K562 (cell line): ENCODE results near the gene SARS1. TPM values are rescaled to one million over a fixed set of nuclear protein-coding genes. Genes with fewer than 3 reads are reported as not detected.

Source experiments
- BRF1 ChIP-seq: IDR thresholded peaks from 3 replicates; pipeline ENCODE4 v1.6.1; 2011; ENCODE audit warnings: borderline replicate concordance, mild to moderate bottlenecking; ENCODE audit not compliant: insufficient read length; ENCODE audit errors: extremely low read depth
- CBFA2T2 ChIP-seq: fragments of 450-650 bp; conservative IDR thresholded peaks from 2 replicates; pipeline ENCODE4 v1.6.1; 2017; ENCODE audit warnings: mild to moderate bottlenecking
- CREM ChIP-seq: IDR thresholded peaks from 2 replicates; pipeline ENCODE4 v1.6.1; 2014; ENCODE audit warnings: antibody characterized with exemption, low read depth
- HMG20A ChIP-seq: fragments of 450-650 bp; formaldehyde crosslinking; conservative IDR thresholded peaks from 2 replicates; pipeline ENCODE4 v1.4.0; 2020; ENCODE audit warnings: mild to moderate bottlenecking, mixed read lengths
- MAZ ChIP-seq, 2 experiments: fragments of 450-650 bp in 1 of 2; sonication (generic) in 1 of 2; formaldehyde crosslinking; IDR thresholded peaks in 1 of 2; conservative IDR thresholded peaks in 1 of 2; 2 replicates each; pipeline versions ENCODE4 v1.4.0 to v1.5.0; 2020; ENCODE audit warnings: mild to moderate bottlenecking in 1 of 2, missing genetic modification reagents in 1 of 2
- MTA3 ChIP-seq: fragments of 450-650 bp; formaldehyde crosslinking; IDR thresholded peaks from 2 replicates; pipeline ENCODE4 v1.6.1; 2017; ENCODE audit warnings: mild to moderate bottlenecking, borderline replicate concordance
- POU5F1 ChIP-seq: fragments of 150-350 bp; IDR thresholded peaks from 2 replicates; pipeline ENCODE4 v1.6.1; 2014; ENCODE audit warnings: borderline replicate concordance, low read length, low read depth, mild to moderate bottlenecking; ENCODE audit not compliant: partially characterized antibody
- REST ChIP-seq, 2 experiments: fragments of 450-650 bp; formaldehyde crosslinking in 1 of 2; IDR thresholded peaks; 2 replicates each; pipeline versions ENCODE4 v1.4.0 to v1.6.1; 2014 to 2020; ENCODE audit warnings: mild to moderate bottlenecking in 2 of 2, borderline replicate concordance in 1 of 2, low read depth in 1 of 2
- SIN3B ChIP-seq: fragments of 450-650 bp; IDR thresholded peaks from 2 replicates; pipeline ENCODE4 v1.6.1; 2017; ENCODE audit warnings: low read depth, mild to moderate bottlenecking, moderate library complexity
- THRAP3 ChIP-seq: fragments of 450-650 bp; IDR thresholded peaks from 2 replicates; pipeline ENCODE4 v1.6.1; 2016; ENCODE audit warnings: mild to moderate bottlenecking, inconsistent platforms, borderline replicate concordance
- U2AF2 ChIP-seq: fragments of 200-400 bp; formaldehyde crosslinking; optimal IDR thresholded peaks from 2 replicates; pipeline ENCODE3; 2017; ENCODE audit warnings: low read depth, mild to moderate bottlenecking, low read length
- ZNF263 ChIP-seq: sonication (generic); formaldehyde crosslinking; IDR thresholded peaks from 2 replicates; pipeline ENCODE4 v1.8.0; 2022; ENCODE audit warnings: mild to moderate bottlenecking, missing genetic modification reagents, borderline replicate concordance
- ZNF717 ChIP-seq: fragments of 250-450 bp; sonication (Bioruptor Pico); IDR thresholded peaks from 2 replicates; pipeline ENCODE4 v1.5.0; 2021
- polyA plus RNA-seq, 8 experiments: library from polyadenylated mRNA; depleted of rRNA in 4 of 8; stranded (reverse) in 5 of 8; unstranded in 3 of 8; fragments of >200 nt; fragmentation: Nextera tagmentation in 2 of 8; fragmentation: Illumina TruSeq in 1 of 8; extraction: Ambion mirVana in 2 of 8; extraction: Trizol in 1 of 8; gene quantifications; 2 replicates each; pipeline versions ENCODE4 v1.2.1 to v1.2.3, GENCODE V29; 2011 to 2014; ENCODE audit warnings: inconsistent platforms in 1 of 8, missing spikeins in 1 of 8
- total RNA-seq, 7 experiments: library from RNA; depleted of rRNA in 6 of 7; stranded (reverse); fragments of >200 nt in 6 of 7; fragmentation: Illumina TruSeq in 2 of 7; extraction: Trizol in 2 of 7; gene quantifications; 2 replicates each; pipeline versions ENCODE4 v1.2.1 to v1.2.3, GENCODE V29; 2011 to 2021; ENCODE audit warnings: low replicate concordance in 1 of 7
- TF ChIP-seq, protein P1 (sequence below): fragments of 200-800 bp; sonication (Bioruptor generic); IDR thresholded peaks from 2 replicates; pipeline ENCODE4 v1.6.1; 2017; ENCODE audit warnings: missing genetic modification characterization, missing compliant biosample characterization
- TF ChIP-seq, protein P2 (sequence below): fragments of 450-650 bp; formaldehyde crosslinking; IDR thresholded peaks from 2 replicates; pipeline ENCODE4 v1.4.0; 2020; ENCODE audit warnings: mild to moderate bottlenecking, moderate library complexity

Gene SARS1
- total and polyA plus RNA-seq, 9 of the 15 experiments (the other 6 are each of a cell fraction or from before 2014, with no cell fraction given): 221 to 623 (median 254) TPM

DNA sequence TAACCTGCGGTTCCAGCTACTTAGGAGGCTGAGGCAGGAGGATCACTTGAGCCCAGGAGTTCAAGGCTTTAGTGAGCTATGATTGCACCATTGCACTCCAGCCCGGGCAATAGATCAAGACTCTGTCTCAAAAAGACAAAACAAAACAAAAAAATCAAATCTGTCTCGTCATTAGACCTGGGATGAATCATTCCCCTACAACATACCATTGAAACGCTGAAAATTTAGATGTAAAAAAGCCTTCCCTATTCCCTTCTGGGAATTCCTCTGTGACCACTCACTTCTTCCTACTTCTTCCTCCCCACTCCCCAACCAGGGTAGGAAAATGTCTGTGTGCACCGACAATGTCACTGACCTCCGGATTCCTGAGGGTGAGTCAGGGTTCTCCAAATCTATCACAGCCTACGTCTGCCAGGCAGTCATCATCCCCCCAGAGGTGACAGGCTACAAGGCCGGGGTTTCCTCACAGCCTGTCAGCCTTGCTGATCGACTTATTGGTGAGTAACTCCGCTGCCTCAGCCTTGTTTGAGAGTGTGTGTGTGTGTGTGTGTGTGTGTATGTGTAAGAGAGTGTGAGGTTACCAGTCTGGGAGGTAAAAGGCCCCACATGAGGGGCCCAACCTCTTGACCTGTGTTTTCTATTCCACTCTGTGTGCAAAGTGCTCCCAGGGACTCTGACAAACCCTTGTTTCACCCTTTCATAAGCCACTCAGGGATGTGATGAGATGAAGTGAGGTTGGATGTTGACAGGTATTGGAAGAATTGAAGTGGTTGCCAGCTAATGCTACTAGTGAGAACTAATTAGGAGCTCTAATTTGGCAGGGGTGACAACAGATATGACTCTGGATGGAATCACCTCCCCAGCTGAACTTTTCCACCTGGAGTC is 16.3 kb upstream of the SARS1 start (continued):
- TF ChIP-seq REST (IDR thresholded peaks at IDR 0.05; ENCODE audit: borderline replicate concordance) (no peak), REST (CRISPR knock-in tag; IDR thresholded peaks at IDR 0.05; ENCODE audit: low read depth) (no peak), ZNF263 (peak; percentile 18; the same call in 1 of the 2 replicates), THRAP3 (0 out of 2 replicates have a peak, but pooled peaks have one; percentile 52), HMG20A (no peak), POU5F1 (no peak), BRF1 (no peak), SIN3B (no peak), ZNF717 (CRISPR knock-in tag) (no peak), U2AF2 (no peak), CREM (peak; percentile 73), CBFA2T2 (peak; percentile 59), MAZ (CRISPR knock-in tag; conservative IDR thresholded peaks at IDR 0.05 in 1 of 2, IDR thresholded peaks at IDR 0.05 in 1 of 2) (peak in 1 of 2 experiments; percentile 32; a peak in 2 of 4 replicates), MTA3 (peak; percentile 71; the same call in 1 of the 2 replicates)
- TF ChIP-seq, protein P1, sequence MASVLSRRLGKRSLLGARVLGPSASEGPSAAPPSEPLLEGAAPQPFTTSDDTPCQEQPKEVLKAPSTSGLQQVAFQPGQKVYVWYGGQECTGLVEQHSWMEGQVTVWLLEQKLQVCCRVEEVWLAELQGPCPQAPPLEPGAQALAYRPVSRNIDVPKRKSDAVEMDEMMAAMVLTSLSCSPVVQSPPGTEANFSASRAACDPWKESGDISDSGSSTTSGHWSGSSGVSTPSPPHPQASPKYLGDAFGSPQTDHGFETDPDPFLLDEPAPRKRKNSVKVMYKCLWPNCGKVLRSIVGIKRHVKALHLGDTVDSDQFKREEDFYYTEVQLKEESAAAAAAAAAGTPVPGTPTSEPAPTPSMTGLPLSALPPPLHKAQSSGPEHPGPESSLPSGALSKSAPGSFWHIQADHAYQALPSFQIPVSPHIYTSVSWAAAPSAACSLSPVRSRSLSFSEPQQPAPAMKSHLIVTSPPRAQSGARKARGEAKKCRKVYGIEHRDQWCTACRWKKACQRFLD (CRISPR knock-in tag): 0 out of 2 replicates have a peak, but pooled peaks have one; percentile 7
- TF ChIP-seq, protein P2, sequence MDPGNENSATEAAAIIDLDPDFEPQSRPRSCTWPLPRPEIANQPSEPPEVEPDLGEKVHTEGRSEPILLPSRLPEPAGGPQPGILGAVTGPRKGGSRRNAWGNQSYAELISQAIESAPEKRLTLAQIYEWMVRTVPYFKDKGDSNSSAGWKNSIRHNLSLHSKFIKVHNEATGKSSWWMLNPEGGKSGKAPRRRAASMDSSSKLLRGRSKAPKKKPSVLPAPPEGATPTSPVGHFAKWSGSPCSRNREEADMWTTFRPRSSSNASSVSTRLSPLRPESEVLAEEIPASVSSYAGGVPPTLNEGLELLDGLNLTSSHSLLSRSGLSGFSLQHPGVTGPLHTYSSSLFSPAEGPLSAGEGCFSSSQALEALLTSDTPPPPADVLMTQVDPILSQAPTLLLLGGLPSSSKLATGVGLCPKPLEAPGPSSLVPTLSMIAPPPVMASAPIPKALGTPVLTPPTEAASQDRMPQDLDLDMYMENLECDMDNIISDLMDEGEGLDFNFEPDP: no peak
